Measurements from ENCODE around the gene NVL. TPM values are rescaled to one million over a fixed set of nuclear protein-coding genes. Genes with fewer than 3 reads are reported as not detected.

The NVL gene
- total RNA-seq, 2 experiments from 2014 or later, result 38.8 to 45.6 TPM

- Mint-ChIP-seq H3K9me3 (no peaks in the 10 kb centered on the region), H3K4me1 (peaks cover 13% of the 10 kb centered on the region), H3K36me3 (ENCODE audit: low read depth) (no peaks in the 10 kb centered on the region), H3K27me3 (no peaks in the 10 kb centered on the region), H3K27ac (no peak overlapping the region), H3K4me3 (no peak overlapping the region)
- ChIA-PET POLR2A (no interaction called here), CTCF (interaction anchor here (1.2 to 2.5 kb wide), 3 partner anchors 8 to 156 kb away, joined by 4 to 10 read pairs (median 6); no protein-coding TSS in a partner anchor)
- no peak for DNase-seq
These were observed 152.5 kb downstream of the NVL start for GRCh38 chr1:224177356-224177999.

Other genes with a start within 250 kb of the NVL start
- 10 to 100 TPM; 25.5 to 30.6 TPM for gene FBXO28, start 216.1 kb downstream of the NVL start, total RNA-seq
- gene DEGS1, start 146.9 kb downstream of the NVL start, total RNA-seq, result 10 to 100 TPM; 69.2 to 69.5 TPM
- gene CNIH4, start 26.7 kb upstream of the NVL start, total RNA-seq, result 10 to 100 TPM; 48.6 to 52.1 TPM
- gene WDR26, start 104.6 kb upstream of the NVL start, total RNA-seq, result 100 to 1,000 TPM; 114 to 118 TPM

Measured in activated CD4-positive, alpha-beta memory T cell treated with anti-CD3 and anti-CD28 coated beads, Interleukin-2, amount 10 ng/mL, durations not matched to agents 7 days and 5 days (primary cell).